ENCODE results near the gene ZBTB20. TPM values are rescaled to one million over a fixed set of nuclear protein-coding genes. Genes with fewer than 3 reads are reported as not detected.

Gene ZBTB20
- total and polyA plus RNA-seq, 2 donors (not counting 1 experiment from before 2014, with no cell fraction given): 4.0 to 22.5 TPM

DNA sequence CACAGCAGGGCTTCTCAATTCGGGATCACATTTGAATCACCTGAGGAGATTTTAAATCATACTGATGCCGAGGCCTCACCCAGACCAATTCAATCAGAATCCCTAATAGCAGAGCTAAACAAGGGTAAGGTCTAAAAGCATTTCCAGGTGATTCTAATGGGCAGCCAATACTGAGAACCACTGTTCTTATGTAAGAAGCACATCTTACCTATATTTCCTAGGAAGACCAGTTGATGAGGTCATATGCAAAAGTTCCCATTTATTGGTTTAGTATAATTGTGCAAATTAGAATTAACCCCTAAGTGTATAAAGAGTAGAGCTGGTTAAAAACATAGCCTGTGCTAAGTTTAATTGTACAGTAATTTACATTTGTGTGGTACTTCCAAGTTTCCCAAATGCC, 851.1 kb downstream of the ZBTB20 start:
- no peak overlapping the region for H3K4me3 ChIP-seq (replicated peaks in 1 of 4; ENCODE audit: control extremely low read depth in 1 of 4, insufficient read depth in 1 of 4, low read depth in 3 of 4, low read length in 4 of 4)
- TF ChIP-seq EZH2 (IDR thresholded peaks at IDR 0.05; ENCODE audit: low read length, missing control alignments): no peak
- TF ChIP-seq, protein P1, sequence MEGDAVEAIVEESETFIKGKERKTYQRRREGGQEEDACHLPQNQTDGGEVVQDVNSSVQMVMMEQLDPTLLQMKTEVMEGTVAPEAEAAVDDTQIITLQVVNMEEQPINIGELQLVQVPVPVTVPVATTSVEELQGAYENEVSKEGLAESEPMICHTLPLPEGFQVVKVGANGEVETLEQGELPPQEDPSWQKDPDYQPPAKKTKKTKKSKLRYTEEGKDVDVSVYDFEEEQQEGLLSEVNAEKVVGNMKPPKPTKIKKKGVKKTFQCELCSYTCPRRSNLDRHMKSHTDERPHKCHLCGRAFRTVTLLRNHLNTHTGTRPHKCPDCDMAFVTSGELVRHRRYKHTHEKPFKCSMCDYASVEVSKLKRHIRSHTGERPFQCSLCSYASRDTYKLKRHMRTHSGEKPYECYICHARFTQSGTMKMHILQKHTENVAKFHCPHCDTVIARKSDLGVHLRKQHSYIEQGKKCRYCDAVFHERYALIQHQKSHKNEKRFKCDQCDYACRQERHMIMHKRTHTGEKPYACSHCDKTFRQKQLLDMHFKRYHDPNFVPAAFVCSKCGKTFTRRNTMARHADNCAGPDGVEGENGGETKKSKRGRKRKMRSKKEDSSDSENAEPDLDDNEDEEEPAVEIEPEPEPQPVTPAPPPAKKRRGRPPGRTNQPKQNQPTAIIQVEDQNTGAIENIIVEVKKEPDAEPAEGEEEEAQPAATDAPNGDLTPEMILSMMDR (conservative IDR thresholded peaks at IDR 0.05 in 1 of 2, IDR thresholded peaks at IDR 0.05 in 1 of 2; ENCODE audit: low read depth in 1 of 2, low read length in 2 of 2): no peak
- DNase-seq (ENCODE audit: low read depth in 2 of 2): no peak

GRCh38 chr3:114294940-114295480, 852.1 kb downstream of the ZBTB20 start:
- TF ChIP-seq, protein P1 (conservative IDR thresholded peaks at IDR 0.05 in 1 of 2, IDR thresholded peaks at IDR 0.05 in 1 of 2; ENCODE audit: low read depth in 1 of 2, low read length in 2 of 2): no peak
- TF ChIP-seq EZH2 (IDR thresholded peaks at IDR 0.05; ENCODE audit: low read length, missing control alignments): no peak
- no peak overlapping the region for H2AFZ ChIP-seq (ENCODE audit: low read length)
- no peaks in the 10 kb centered on the region for H3K4me1 ChIP-seq (ENCODE audit: control insufficient read depth, extremely low read depth, insufficient read depth, low read length)
- no peak for DNase-seq (ENCODE audit: low read depth in 2 of 2)
- H3K36me3 ChIP-seq (ENCODE audit: control insufficient read depth, insufficient read depth, low read length): no peaks in the 10 kb centered on the region
- no peak overlapping the region for H3K9ac ChIP-seq (ENCODE audit: insufficient read depth, low read length)
- no peaks in the 10 kb centered on the region for H3K79me2 ChIP-seq (ENCODE audit: control insufficient read depth, insufficient read depth, low read length)
- H3K27ac ChIP-seq (ENCODE audit: insufficient read depth, low read length): no peak overlapping the region
- no peak overlapping the region for H3K4me2 ChIP-seq (ENCODE audit: extremely low read depth, insufficient read depth, low read length)
- H3K27me3 ChIP-seq (ENCODE audit: control insufficient read depth, insufficient read depth, low read length): no peaks in the 10 kb centered on the region
- H4K20me1 ChIP-seq (ENCODE audit: control insufficient read depth, extremely low read depth, insufficient read depth, low read length): no peaks in the 10 kb centered on the region
- no peak overlapping the region for H3K4me3 ChIP-seq (replicated peaks in 1 of 4; ENCODE audit: control extremely low read depth in 1 of 4, insufficient read depth in 1 of 4, low read depth in 3 of 4, low read length in 4 of 4)
- no peaks in the 10 kb centered on the region for H3K9me3 ChIP-seq (ENCODE audit: control insufficient read depth, insufficient read depth, low read depth, low read length)

More for the DNA sequence above, 851.1 kb downstream of the ZBTB20 start:
- Histone ChIP-seq H3K9me3 (ENCODE audit: control insufficient read depth, insufficient read depth, low read depth, low read length) (no peaks in the 10 kb centered on the region), H2AFZ (ENCODE audit: low read length) (no peak overlapping the region), H3K79me2 (ENCODE audit: control insufficient read depth, insufficient read depth, low read length) (no peaks in the 10 kb centered on the region), H3K9ac (ENCODE audit: insufficient read depth, low read length) (no peak overlapping the region), H3K27ac (ENCODE audit: insufficient read depth, low read length) (no peak overlapping the region), H4K20me1 (ENCODE audit: control insufficient read depth, extremely low read depth, insufficient read depth, low read length) (no peaks in the 10 kb centered on the region), H3K4me1 (ENCODE audit: control insufficient read depth, extremely low read depth, insufficient read depth, low read length) (no peaks in the 10 kb centered on the region), H3K36me3 (ENCODE audit: control insufficient read depth, insufficient read depth, low read length) (no peaks in the 10 kb centered on the region), H3K27me3 (ENCODE audit: control insufficient read depth, insufficient read depth, low read length) (no peaks in the 10 kb centered on the region), H3K4me2 (ENCODE audit: extremely low read depth, insufficient read depth, low read length) (no peak overlapping the region)

DNA sequence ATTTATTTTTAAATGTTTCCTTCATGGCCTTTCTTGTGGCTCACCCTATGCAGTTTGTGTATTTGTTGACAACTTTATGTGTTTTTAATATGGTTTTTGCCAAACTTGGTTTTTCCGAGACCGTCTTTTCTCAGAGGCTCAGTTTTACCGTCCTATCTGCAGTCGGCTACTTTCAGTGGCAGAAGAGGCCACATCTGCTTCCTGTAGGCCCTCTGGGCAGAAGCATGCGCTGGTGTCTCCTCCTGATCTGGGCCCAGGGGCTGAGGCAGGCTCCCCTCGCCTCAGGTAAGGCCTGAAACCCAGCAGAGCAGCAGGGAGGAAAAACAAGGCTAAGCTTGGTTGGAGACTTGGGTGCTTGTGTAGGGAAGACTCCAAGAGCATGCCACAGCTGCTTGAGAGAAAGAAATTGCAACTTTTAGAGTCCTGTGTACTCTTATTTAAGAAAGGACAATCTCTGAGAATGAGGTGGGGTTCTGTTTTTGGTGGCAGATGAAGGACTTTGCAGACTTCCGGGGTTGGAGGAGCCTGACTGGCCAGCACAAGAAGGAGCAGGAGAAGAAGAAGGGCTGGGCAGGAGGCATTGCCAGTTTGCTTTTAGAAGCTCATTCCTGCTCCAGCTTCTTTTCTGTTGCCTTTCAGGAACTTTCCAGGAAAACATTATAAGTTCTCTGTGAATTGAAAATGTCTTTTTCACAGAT, 853.1 kb downstream of the ZBTB20 start, which contains the start of gene TIGIT:
Gene TIGIT, plus strand, starts transcription at position 191 of the 698 bp plus-strand sequence. Its CDS starts 34 bp downstream, at position 225.
- DNase-seq (ENCODE audit: low read depth in 2 of 2): no peak
- Histone ChIP-seq H4K20me1 (ENCODE audit: control insufficient read depth, extremely low read depth, insufficient read depth, low read length) (no peaks in the 10 kb centered on the region), H3K79me2 (ENCODE audit: control insufficient read depth, insufficient read depth, low read length) (no peaks in the 10 kb centered on the region), H2AFZ (ENCODE audit: low read length) (no peak within 1 kb of the TSS), H3K9me3 (ENCODE audit: control insufficient read depth, insufficient read depth, low read depth, low read length) (no peaks in the 10 kb centered on the region), H3K27ac (ENCODE audit: insufficient read depth, low read length) (no peak within 1 kb of the TSS), H3K36me3 (ENCODE audit: control insufficient read depth, insufficient read depth, low read length) (no peaks in the 10 kb centered on the region), H3K27me3 (ENCODE audit: control insufficient read depth, insufficient read depth, low read length) (no peaks in the 10 kb centered on the region), H3K4me2 (ENCODE audit: extremely low read depth, insufficient read depth, low read length) (no peak within 1 kb of the TSS), H3K9ac (ENCODE audit: insufficient read depth, low read length) (no peak within 1 kb of the TSS), H3K4me3 (replicated peaks in 1 of 4; ENCODE audit: control extremely low read depth in 1 of 4, insufficient read depth in 1 of 4, low read depth in 3 of 4, low read length in 4 of 4) (no peak within 1 kb of the TSS), H3K4me1 (ENCODE audit: control insufficient read depth, extremely low read depth, insufficient read depth, low read length) (no peaks in the 10 kb centered on the region)
- no peak for TF ChIP-seq EZH2 (IDR thresholded peaks at IDR 0.05; ENCODE audit: low read length, missing control alignments)
- TF ChIP-seq, protein P1 (conservative IDR thresholded peaks at IDR 0.05 in 1 of 2, IDR thresholded peaks at IDR 0.05 in 1 of 2; ENCODE audit: low read depth in 1 of 2, low read length in 2 of 2): no peak
